Measurements from ENCODE around the gene NTRK3. TPM values are rescaled to one million over a fixed set of nuclear protein-coding genes. Genes with fewer than 3 reads are reported as not detected.

Gene NTRK3
- total and polyA plus RNA-seq, 2 of the 8 experiments (the other 6 are each of a cell fraction or from before 2014, with no cell fraction given): 4.5 to 6.8 TPM

- no peaks in the 10 kb centered on the region for H3K23me2 ChIP-seq (ENCODE audit: low read depth, low read length)
- H3K27ac ChIP-seq (ENCODE audit: low read depth, low read length): no peak overlapping the region
- H3K4me2 ChIP-seq (ENCODE audit: insufficient read depth in 1 of 2, low read depth in 2 of 2, low read length in 2 of 2): no peak overlapping the region
- H3K79me2 ChIP-seq (ENCODE audit: control insufficient read depth in 1 of 2, insufficient read depth in 2 of 2, low read length in 2 of 2): no peaks in the 10 kb centered on the region
- no peaks in the 10 kb centered on the region for H3K27me3 ChIP-seq (replicated peaks in 1 of 4; ENCODE audit: control insufficient read depth in 3 of 4, extremely low read depth in 1 of 4, insufficient read depth in 3 of 4, low read length in 3 of 4)
- ChIA-PET CTCF (ENCODE audit: partially characterized antibody) (interaction anchor here (1.5 kb wide), 1 partner anchor 371 kb away, joined by 3 read pairs; no protein-coding TSS in a partner anchor), POLR2A (ENCODE audit: partially characterized antibody) (no interaction called here)
- no peak overlapping the region for H3K56ac ChIP-seq (replicated peaks; ENCODE audit: insufficient read length, low read depth, low read length)
- FAIRE-seq (no peak), DNase-seq (ENCODE audit: low read depth in 1 of 2, low spot score in 2 of 2) (no peak)
- no peak overlapping the region for H3K4me3 ChIP-seq (ENCODE audit: extremely low read depth in 1 of 4, insufficient read depth in 2 of 4, low read depth in 3 of 4, low read length in 4 of 4)
- no peak overlapping the region for H2BK20ac ChIP-seq (ENCODE audit: low read length)
- H2AK5ac ChIP-seq (ENCODE audit: low read depth, low read length): no peak overlapping the region
- no peak for TF ChIP-seq TCF12 (IDR thresholded peaks at IDR 0.05; ENCODE audit: low read depth, low read length)
- TF ChIP-seq YY1 (IDR thresholded peaks at IDR 0.05; ENCODE audit: low read depth, low read length): no peak
- no peak for TF ChIP-seq CBX8 (IDR thresholded peaks at IDR 0.05; ENCODE audit: borderline replicate concordance, low read depth, low read length)
- no peak for TF ChIP-seq RNF2 (IDR thresholded peaks at IDR 0.05; ENCODE audit: borderline replicate concordance, low read depth, low read length, missing control alignments, poor library complexity, severe bottlenecking)
- TF ChIP-seq ATF3 (IDR thresholded peaks at IDR 0.05; ENCODE audit: insufficient read depth, low read depth, low read length): no peak
- TF ChIP-seq POLR2AphosphoS5 (IDR thresholded peaks at IDR 0.05; ENCODE audit: low read depth, low read length): no peak
- no peak for TF ChIP-seq MAX (IDR thresholded peaks at IDR 0.05)
- TF ChIP-seq CHD1 (IDR thresholded peaks at IDR 0.05; ENCODE audit: low read depth, low read length): no peak
- no peak for TF ChIP-seq NRF1 (IDR thresholded peaks at IDR 0.05; ENCODE audit: low read depth, low read length)
- no peak overlapping the region for H3K14ac ChIP-seq (ENCODE audit: insufficient read length)
- H4K8ac ChIP-seq (ENCODE audit: extremely low read depth, insufficient read depth, low read length): no peak overlapping the region
- no peak overlapping the region for H2BK15ac ChIP-seq (ENCODE audit: low read length)
- no peaks in the 10 kb centered on the region for H3K79me1 ChIP-seq (ENCODE audit: low read depth, low read length)
- no peaks in the 10 kb centered on the region for H3K36me3 ChIP-seq (ENCODE audit: control insufficient read depth in 2 of 4, insufficient read depth in 4 of 4, low read length in 3 of 4)
- H3K23ac ChIP-seq (ENCODE audit: insufficient read length): no peak overlapping the region
- no peak overlapping the region for H2AFZ ChIP-seq (ENCODE audit: low read length)
- no peaks in the 10 kb centered on the region for H3K4me1 ChIP-seq (replicated peaks in 1 of 4; ENCODE audit: control insufficient read depth in 3 of 4, insufficient read depth in 4 of 4, low read length in 3 of 4)
- no peak overlapping the region for H2BK120ac ChIP-seq (replicated peaks; ENCODE audit: low read depth, low read length)
- no peak overlapping the region for H3K18ac ChIP-seq (ENCODE audit: extremely low read depth, low read length)
- WGBS, 2 experiments (ENCODE audit: extremely low coverage in 1 of 2, insufficient coverage in 1 of 2, insufficient read length in 1 of 2, insufficient replicate concordance in 2 of 2, low coverage in 1 of 2, low lambda C conversion rate in 2 of 2, missing lambda C conversion rate in 1 of 2): 93% methylated on average over 8 of the region's 8 CpGs; no CpG with 5 or more reads in 1 of the 2 experiments
- no peak overlapping the region for H3K9ac ChIP-seq (replicated peaks in 1 of 4; ENCODE audit: extremely low read depth in 1 of 4, low read depth in 3 of 4, low read length in 3 of 4)
- no peak overlapping the region for H2BK12ac ChIP-seq (ENCODE audit: low read depth, low read length)
- H4K91ac ChIP-seq (replicated peaks; ENCODE audit: insufficient read length, low read length): no peak overlapping the region
- no peak overlapping the region for H4K5ac ChIP-seq (ENCODE audit: insufficient read length, low read depth, low read length)
- H3K4ac ChIP-seq (replicated peaks; ENCODE audit: insufficient read length, low read depth, low read length): no peak overlapping the region
- H2BK5ac ChIP-seq (ENCODE audit: low read depth, low read length): no peak overlapping the region
- H3K9me3 ChIP-seq (ENCODE audit: insufficient read depth in 2 of 2, low read depth in 1 of 2, low read length in 1 of 2): no peaks in the 10 kb centered on the region
- no peaks in the 10 kb centered on the region for H4K20me1 ChIP-seq (replicated peaks in 1 of 2; ENCODE audit: control insufficient read depth in 1 of 2, insufficient read depth in 2 of 2, low read length in 2 of 2)
Observed at GRCh38 chr15:87873516-87873915, 383.0 kb downstream of the NTRK3 start.
